H1 (cell line): Measurements from ENCODE around the gene WDR4. TPM values are rescaled to one million over a fixed set of nuclear protein-coding genes. Genes with fewer than 3 reads are reported as not detected.
A peak's percentile ranks its signal among the peaks of the same experiment; 100 is the strongest.

Source experiments
- CTCF ChIA-PET: fragments of 300-600 bp; sonication (Branson Sonifier 250); formaldehyde crosslinking; loops from one replicate; lab custom pipeline; 2021; ENCODE audit not compliant: partially characterized antibody; lab: Charles Lee
- POLR2A ChIA-PET: fragments of 300-600 bp; sonication (Branson Sonifier 250); formaldehyde crosslinking; loops from one replicate; lab custom pipeline; 2021; ENCODE audit warnings: inconsistent platforms; ENCODE audit not compliant: partially characterized antibody; lab: Charles Lee
- DNase-seq, 2 experiments: peaks; one replicate each; pipeline versions ENCODE4 v3.0.0 to v3.0.0-alpha.2; 2010 to 2022; ENCODE audit warnings: low spot score in 2 of 2, low read depth in 1 of 2, mixed read lengths in 1 of 2
- FAIRE-seq: peaks from 2 replicates; lab custom pipeline; 2011; peaks lifted over from hg19 to GRCh38; lab: Jason Lieb, UNC
- H2AFZ ChIP-seq: 2 replicates; pipeline ENCODE4 v1.8.1; 2012; ENCODE audit warnings: low read length, inconsistent platforms
- H2AK5ac ChIP-seq: 2 replicates; pipeline ENCODE4 v1.6.1; 2013; ENCODE audit warnings: low read depth, low read length
- H2BK120ac ChIP-seq: replicated peaks from 2 replicates; pipeline ENCODE3; 2013; ENCODE audit warnings: low read depth, low read length, inconsistent platforms
- H2BK12ac ChIP-seq: 2 replicates; pipeline ENCODE4 v1.6.1; 2013; ENCODE audit warnings: low read depth, low read length
- H2BK15ac ChIP-seq: 2 replicates; pipeline ENCODE4 v1.6.1; 2013; ENCODE audit warnings: low read length
- H2BK20ac ChIP-seq: 2 replicates; pipeline ENCODE4 v1.6.1; 2013; ENCODE audit warnings: low read length
- H2BK5ac ChIP-seq: 2 replicates; pipeline ENCODE4 v1.6.1; 2013; ENCODE audit warnings: low read depth, low read length
- H3K14ac ChIP-seq: 2 replicates; pipeline ENCODE4 v1.6.1; 2013; ENCODE audit warnings: inconsistent platforms; ENCODE audit not compliant: insufficient read length
- H3K18ac ChIP-seq: 2 replicates; pipeline ENCODE4 v1.6.1; 2013; ENCODE audit warnings: low read length; ENCODE audit errors: extremely low read depth
- H3K23ac ChIP-seq: 2 replicates; pipeline ENCODE4 v1.6.1; 2013; ENCODE audit warnings: inconsistent platforms; ENCODE audit not compliant: insufficient read length
- H3K23me2 ChIP-seq: 2 replicates; pipeline ENCODE4 v1.6.1; 2013; ENCODE audit warnings: low read depth, low read length
- H3K27ac ChIP-seq: 2 replicates; pipeline ENCODE4 v1.6.1; 2011; ENCODE audit warnings: low read depth, low read length, inconsistent platforms
- H3K27me3 ChIP-seq, 4 experiments: replicated peaks in 1 of 4; 1 replicate in 1 of 4; 2 replicates in 3 of 4; pipeline versions ENCODE4 v1.6.1 to v1.8.1; 2011 to 2013; ENCODE audit warnings: low read length in 3 of 4, mild to moderate bottlenecking in 3 of 4, inconsistent platforms in 2 of 4, mixed read lengths in 2 of 4, moderate library complexity in 1 of 4; ENCODE audit not compliant: control insufficient read depth in 3 of 4, insufficient read depth in 3 of 4; ENCODE audit errors: extremely low read depth in 1 of 4
- H3K36me3 ChIP-seq, 4 experiments: 2 replicates each; pipeline versions ENCODE4 v1.6.1 to v1.8.1; 2011 to 2013; ENCODE audit warnings: mild to moderate bottlenecking in 4 of 4, low read length in 3 of 4, moderate library complexity in 2 of 4, control low read depth in 1 of 4, inconsistent platforms in 1 of 4; ENCODE audit not compliant: insufficient read depth in 4 of 4, control insufficient read depth in 2 of 4
- H3K4ac ChIP-seq: replicated peaks from 2 replicates; pipeline ENCODE3; 2013; ENCODE audit warnings: low read length, low read depth, mixed read lengths, inconsistent platforms; ENCODE audit not compliant: insufficient read length
- H3K4me1 ChIP-seq, 4 experiments: replicated peaks in 1 of 4; 1 replicate in 1 of 4; 2 replicates in 3 of 4; pipeline versions ENCODE4 v1.6.1 to v1.8.1; 2011 to 2013; ENCODE audit warnings: low read length in 3 of 4, inconsistent platforms in 2 of 4, mixed read lengths in 1 of 4; ENCODE audit not compliant: insufficient read depth in 4 of 4, control insufficient read depth in 3 of 4
- H3K4me2 ChIP-seq, 2 experiments: 2 replicates each; pipeline versions ENCODE4 v1.6.1 to v1.8.1; 2011 to 2013; ENCODE audit warnings: low read depth in 2 of 2, low read length in 2 of 2, control low read depth in 1 of 2, inconsistent platforms in 1 of 2, mild to moderate bottlenecking in 1 of 2; ENCODE audit not compliant: insufficient read depth in 1 of 2
- H3K4me3 ChIP-seq, 4 experiments: fragments of 200-600, 300-600 bp in 1 of 4; sonication (generic), shearing (Covaris generic), sonication (Bioruptor Twin) in 1 of 4; 2 replicates each; pipeline versions ENCODE4 v1.5.1 to v1.8.1; 2011 to 2016; ENCODE audit warnings: low read length in 4 of 4, low read depth in 3 of 4, control low read depth in 2 of 4, inconsistent platforms in 2 of 4, mild to moderate bottlenecking in 2 of 4, mixed read lengths in 1 of 4, moderate library complexity in 1 of 4; ENCODE audit not compliant: insufficient read depth in 2 of 4; ENCODE audit errors: extremely low read depth in 1 of 4
- H3K56ac ChIP-seq: replicated peaks from 2 replicates; pipeline ENCODE3; 2013; ENCODE audit warnings: low read depth, mild to moderate bottlenecking, mixed read lengths, low read length, inconsistent platforms; ENCODE audit not compliant: insufficient read length
- H3K79me1 ChIP-seq: 2 replicates; pipeline ENCODE4 v1.6.1; 2013; ENCODE audit warnings: low read depth, low read length, control low read depth
- H3K79me2 ChIP-seq, 2 experiments: 2 replicates each; pipeline versions ENCODE4 v1.6.1 to v1.8.1; 2012 to 2013; ENCODE audit warnings: low read length in 2 of 2, mild to moderate bottlenecking in 2 of 2, inconsistent platforms in 1 of 2; ENCODE audit not compliant: insufficient read depth in 2 of 2, control insufficient read depth in 1 of 2
- H3K9ac ChIP-seq, 4 experiments: replicated peaks in 1 of 4; 1 replicate in 1 of 4; 2 replicates in 3 of 4; pipeline versions ENCODE4 v1.6.1 to v1.8.1; 2011 to 2013; ENCODE audit warnings: low read depth in 3 of 4, low read length in 3 of 4, control low read depth in 2 of 4, mild to moderate bottlenecking in 2 of 4, moderate library complexity in 2 of 4, inconsistent platforms in 1 of 4; ENCODE audit errors: extremely low read depth in 1 of 4
- H3K9me3 ChIP-seq, 2 experiments: 2 replicates each; pipeline versions ENCODE4 v1.6.1 to v1.8.1; 2012 to 2013; ENCODE audit warnings: mild to moderate bottlenecking in 2 of 2, moderate library complexity in 2 of 2, control low read depth in 1 of 2, inconsistent platforms in 1 of 2, low read depth in 1 of 2, low read length in 1 of 2, mixed read lengths in 1 of 2; ENCODE audit not compliant: insufficient read depth in 2 of 2
- H4K20me1 ChIP-seq, 2 experiments: replicated peaks in 1 of 2; 2 replicates each; pipeline versions ENCODE3 to v1.8.1; 2011 to 2013; ENCODE audit warnings: inconsistent platforms in 2 of 2, low read length in 2 of 2, mild to moderate bottlenecking in 1 of 2; ENCODE audit not compliant: insufficient read depth in 2 of 2, control insufficient read depth in 1 of 2
- H4K5ac ChIP-seq: 2 replicates; pipeline ENCODE4 v1.6.1; 2013; ENCODE audit warnings: low read length, low read depth, mixed read lengths, inconsistent platforms; ENCODE audit not compliant: insufficient read length
- H4K8ac ChIP-seq: 2 replicates; pipeline ENCODE4 v1.8.0; 2013; ENCODE audit warnings: mild to moderate bottlenecking, moderate library complexity, low read length, inconsistent platforms; ENCODE audit not compliant: insufficient read depth; ENCODE audit errors: extremely low read depth
- H4K91ac ChIP-seq: replicated peaks from 2 replicates; pipeline ENCODE3; 2013; ENCODE audit warnings: low read length, mixed read lengths, inconsistent platforms; ENCODE audit not compliant: insufficient read length
- CBX5 ChIP-seq: fragments of 300-800, 300-1000 bp; sonication (generic); IDR thresholded peaks from 2 replicates; pipeline ENCODE4 v1.7.1; 2016; ENCODE audit warnings: antibody characterized with exemption, low read length, low read depth
- HDAC6 ChIP-seq: IDR thresholded peaks from one replicate; pipeline ENCODE4 v1.7.1; 2012; ENCODE audit warnings: low read depth, mild to moderate bottlenecking, inconsistent platforms, low read length, moderate library complexity
- KDM5A ChIP-seq: fragments of 200-600 bp; IDR thresholded peaks from 2 replicates; pipeline ENCODE4 v1.7.1; 2012; ENCODE audit warnings: mild to moderate bottlenecking, low read length, inconsistent platforms, mixed read lengths
- PHF8 ChIP-seq: fragments of 200-600 bp; sonication (generic); conservative IDR thresholded peaks from 2 replicates; pipeline ENCODE4 v1.7.1; 2012; ENCODE audit warnings: low read depth, mild to moderate bottlenecking, inconsistent platforms, low read length, moderate library complexity
- RAD21 ChIP-seq, 2 experiments: IDR thresholded peaks in 1 of 2; conservative IDR thresholded peaks in 1 of 2; 2 replicates each; pipeline ENCODE4 v1.6.1; 2011; ENCODE audit warnings: low read depth in 2 of 2, low read length in 2 of 2, improper control_type of control experiment in 1 of 2, inconsistent platforms in 1 of 2, mild to moderate bottlenecking in 1 of 2, moderate library complexity in 1 of 2
- ZNF274 ChIP-seq: IDR thresholded peaks from 2 replicates; pipeline ENCODE4 v1.7.0; 2012; ENCODE audit warnings: low read length, borderline replicate concordance; ENCODE audit errors: extremely low read depth
- WGBS, 2 experiments: shearing (Covaris generic) in 1 of 2; methylation state at CpG; one replicate each; pipeline versions ENCODE4 v1.1.6 to v1.1.7; 2013 to 2015; ENCODE audit warnings: low lambda C conversion rate in 2 of 2, mixed read lengths in 2 of 2, inconsistent platforms in 1 of 2, low coverage in 1 of 2, missing lambda C conversion rate in 1 of 2; ENCODE audit not compliant: insufficient replicate concordance in 2 of 2, insufficient coverage in 1 of 2, insufficient read length in 1 of 2; ENCODE audit errors: extremely low coverage in 1 of 2, missing lambda C conversion rate in 1 of 2; 5-methylcytosine and 5-hydroxymethylcytosine counted together
- polyA plus RNA-seq, 7 experiments: library from polyadenylated mRNA; depleted of rRNA in 3 of 7; stranded (reverse) in 5 of 7; unstranded in 2 of 7; fragments of >200 nt in 5 of 7; fragments of 200-250 nt in 2 of 7; gene quantifications; 1 replicate in 5 of 7; 2 replicates in 1 of 7; 4 replicates in 1 of 7; pipeline versions ENCODE4 v1.2.1 to v1.2.3, GENCODE V29; 2011 to 2013; ENCODE audit warnings: missing spikeins in 2 of 7, mixed read lengths in 2 of 7
- total RNA-seq: library from RNA; stranded (reverse); fragmentation: NEBNext Ultra II Directional; extraction: Animal tissue kit (Norgen Biotek cat#: 25700); gene quantifications from 2 replicates; pipeline ENCODE4 v1.2.1, GENCODE V29; 2021
- TF ChIP-seq, protein P1 (sequence below), 3 experiments: IDR thresholded peaks; 1 replicate in 2 of 3; 2 replicates in 1 of 3; pipeline versions ENCODE4 v1.5.1 to v1.6.1; 2011; ENCODE audit warnings: low read length in 3 of 3, mild to moderate bottlenecking in 3 of 3, inconsistent platforms in 2 of 3, low read depth in 1 of 3, moderate library complexity in 1 of 3; ENCODE audit not compliant: insufficient read depth in 1 of 3; ENCODE audit errors: control extremely low read depth in 1 of 3
- TF ChIP-seq, protein P2 (sequence below): IDR thresholded peaks from 2 replicates; pipeline ENCODE4 v1.6.1; 2012; ENCODE audit warnings: inconsistent platforms

Gene WDR4
- total and polyA plus RNA-seq, 2 of the 8 experiments (the other 6 are each of a cell fraction or from before 2014, with no cell fraction given): 28.9 to 47.8 TPM

DNA sequence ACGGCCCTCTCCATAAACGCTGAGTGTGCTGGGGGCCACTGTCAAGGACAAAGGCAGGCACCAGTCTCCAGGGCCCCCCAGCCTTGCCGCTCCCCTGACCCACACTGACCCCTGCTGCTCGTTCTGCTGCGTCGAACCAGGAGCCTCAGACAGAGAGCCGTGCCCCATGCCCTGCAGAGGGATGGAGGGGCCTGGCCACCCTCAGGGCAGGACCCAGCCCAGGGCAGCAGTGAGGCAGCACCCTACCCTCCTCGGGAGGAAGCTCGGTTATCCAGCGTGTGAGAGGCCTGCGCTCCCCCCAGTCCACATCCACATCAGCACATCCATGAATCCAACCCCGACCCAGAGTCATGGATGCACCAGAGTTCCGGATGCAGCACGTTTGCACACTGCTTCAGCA lies 15.1 kb downstream of the WDR4 start:
- Histone ChIP-seq H3K27ac (no peak overlapping the region), H3K4me2 (no peak overlapping the region), H3K23ac (no peak overlapping the region), H4K5ac (no peak overlapping the region), H3K9me3 (no peaks in the 10 kb centered on the region), H3K27me3 (no peaks in the 10 kb centered on the region), H2BK15ac (no peak overlapping the region), H3K56ac (no peak overlapping the region), H3K79me1 (peaks cover 33% of the 10 kb centered on the region), H2AK5ac (no peak overlapping the region), H3K9ac (no peak overlapping the region), H3K79me2 (peaks cover 14 to 88% of the 10 kb centered on the region in 2 experiments; a peak in 3 of 4 replicates), H2BK120ac (no peak overlapping the region), H2AFZ (no peak overlapping the region), H4K8ac (peak overlapping the region; percentile 20; the same call in 1 of the 2 replicates), H2BK5ac (no peak overlapping the region; the same call in 1 of the 2 replicates), H3K23me2 (0 out of 2 replicates have a peak, but pooled peaks cover 2% of the 10 kb centered on the region), H3K4ac (no peak overlapping the region), H3K18ac (no peak overlapping the region), H3K14ac (no peak overlapping the region), H2BK12ac (no peak overlapping the region), H4K91ac (no peak overlapping the region), H3K4me3 (no peak overlapping the region), H3K4me1 (no peaks in the 10 kb centered on the region; a peak in 1 of 7 replicates), H4K20me1 (peaks cover 32 to 58% of the 10 kb centered on the region in 2 experiments), H3K36me3 (peaks cover 18 to 51% (median 40%) of the 10 kb centered on the region in 4 experiments), H2BK20ac (no peak overlapping the region)
- CTCF ChIA-PET: interaction anchor here (0.8 to 1.3 kb wide), 2 partner anchors 14 to 271 kb away, joined by 3 read pairs; no protein-coding TSS in a partner anchor
- FAIRE-seq (no peak), DNase-seq (no peak)
- POLR2A ChIA-PET: interaction anchor here (0.8 to 2.6 kb wide), 4 partner anchors 12 to 29 kb away, joined by 3 to 23 read pairs (median 10); partner anchors contain the start of gene NDUFV3
- TF ChIP-seq, protein P1, sequence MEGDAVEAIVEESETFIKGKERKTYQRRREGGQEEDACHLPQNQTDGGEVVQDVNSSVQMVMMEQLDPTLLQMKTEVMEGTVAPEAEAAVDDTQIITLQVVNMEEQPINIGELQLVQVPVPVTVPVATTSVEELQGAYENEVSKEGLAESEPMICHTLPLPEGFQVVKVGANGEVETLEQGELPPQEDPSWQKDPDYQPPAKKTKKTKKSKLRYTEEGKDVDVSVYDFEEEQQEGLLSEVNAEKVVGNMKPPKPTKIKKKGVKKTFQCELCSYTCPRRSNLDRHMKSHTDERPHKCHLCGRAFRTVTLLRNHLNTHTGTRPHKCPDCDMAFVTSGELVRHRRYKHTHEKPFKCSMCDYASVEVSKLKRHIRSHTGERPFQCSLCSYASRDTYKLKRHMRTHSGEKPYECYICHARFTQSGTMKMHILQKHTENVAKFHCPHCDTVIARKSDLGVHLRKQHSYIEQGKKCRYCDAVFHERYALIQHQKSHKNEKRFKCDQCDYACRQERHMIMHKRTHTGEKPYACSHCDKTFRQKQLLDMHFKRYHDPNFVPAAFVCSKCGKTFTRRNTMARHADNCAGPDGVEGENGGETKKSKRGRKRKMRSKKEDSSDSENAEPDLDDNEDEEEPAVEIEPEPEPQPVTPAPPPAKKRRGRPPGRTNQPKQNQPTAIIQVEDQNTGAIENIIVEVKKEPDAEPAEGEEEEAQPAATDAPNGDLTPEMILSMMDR (IDR thresholded peaks at IDR 0.05; ENCODE audit: control extremely low read depth in 1 of 3, insufficient read depth in 1 of 3, low read depth in 1 of 3, low read length in 3 of 3): no peak
- no peak for TF ChIP-seq RAD21 (IDR thresholded peaks at IDR 0.05 in 1 of 2, conservative IDR thresholded peaks at IDR 0.05 in 1 of 2; ENCODE audit: low read depth in 2 of 2, low read length in 2 of 2)
- TF ChIP-seq PHF8: no peak
- TF ChIP-seq ZNF274: no peak
- TF ChIP-seq HDAC6: no peak
- TF ChIP-seq, protein P2, sequence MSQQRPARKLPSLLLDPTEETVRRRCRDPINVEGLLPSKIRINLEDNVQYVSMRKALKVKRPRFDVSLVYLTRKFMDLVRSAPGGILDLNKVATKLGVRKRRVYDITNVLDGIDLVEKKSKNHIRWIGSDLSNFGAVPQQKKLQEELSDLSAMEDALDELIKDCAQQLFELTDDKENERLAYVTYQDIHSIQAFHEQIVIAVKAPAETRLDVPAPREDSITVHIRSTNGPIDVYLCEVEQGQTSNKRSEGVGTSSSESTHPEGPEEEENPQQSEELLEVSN: no peak
- no peak for TF ChIP-seq CBX5
- TF ChIP-seq KDM5A: no peak
- WGBS, 2 experiments: 92% methylated on average over 14 of the region's 14 CpGs; no CpG with 5 or more reads in 1 of the 2 experiments
